Fibroblast of lung (primary cell): ENCODE results near the gene STX8.

Experiments used
- EZH2 ChIP-seq: IDR thresholded peaks from 2 replicates; pipeline ENCODE4 v1.5.1; 2012; ENCODE audit warnings: low read length, control low read depth, mild to moderate bottlenecking; ENCODE audit errors: missing control alignments
- TF ChIP-seq, protein P1 (sequence below), 2 donors: IDR thresholded peaks in 1 of 2; conservative IDR thresholded peaks in 1 of 2; 1 replicate in 1 of 2; 2 replicates in 1 of 2; pipeline ENCODE4 v1.5.1; 2011 to 2012; ENCODE audit warnings: low read length in 2 of 2, control low read depth in 1 of 2, inconsistent platforms in 1 of 2, low read depth in 1 of 2, mild to moderate bottlenecking in 1 of 2

GRCh38 chr17:9274973-9275372 lies 300.6 kb downstream of the STX8 start:
- TF ChIP-seq, protein P1, sequence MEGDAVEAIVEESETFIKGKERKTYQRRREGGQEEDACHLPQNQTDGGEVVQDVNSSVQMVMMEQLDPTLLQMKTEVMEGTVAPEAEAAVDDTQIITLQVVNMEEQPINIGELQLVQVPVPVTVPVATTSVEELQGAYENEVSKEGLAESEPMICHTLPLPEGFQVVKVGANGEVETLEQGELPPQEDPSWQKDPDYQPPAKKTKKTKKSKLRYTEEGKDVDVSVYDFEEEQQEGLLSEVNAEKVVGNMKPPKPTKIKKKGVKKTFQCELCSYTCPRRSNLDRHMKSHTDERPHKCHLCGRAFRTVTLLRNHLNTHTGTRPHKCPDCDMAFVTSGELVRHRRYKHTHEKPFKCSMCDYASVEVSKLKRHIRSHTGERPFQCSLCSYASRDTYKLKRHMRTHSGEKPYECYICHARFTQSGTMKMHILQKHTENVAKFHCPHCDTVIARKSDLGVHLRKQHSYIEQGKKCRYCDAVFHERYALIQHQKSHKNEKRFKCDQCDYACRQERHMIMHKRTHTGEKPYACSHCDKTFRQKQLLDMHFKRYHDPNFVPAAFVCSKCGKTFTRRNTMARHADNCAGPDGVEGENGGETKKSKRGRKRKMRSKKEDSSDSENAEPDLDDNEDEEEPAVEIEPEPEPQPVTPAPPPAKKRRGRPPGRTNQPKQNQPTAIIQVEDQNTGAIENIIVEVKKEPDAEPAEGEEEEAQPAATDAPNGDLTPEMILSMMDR (conservative IDR thresholded peaks at IDR 0.05 in 1 of 2, IDR thresholded peaks at IDR 0.05 in 1 of 2; ENCODE audit: low read depth in 1 of 2, low read length in 2 of 2), result no peak
- TF ChIP-seq EZH2, result no peak
